HK-2 (cell line): ENCODE results near the gene LINGO3.
"Not testable (repeated sequence)": the region's sequence is repeated elsewhere in the genome, so short reads cannot be mapped to it uniquely, and the experiment has no call there.

Experiments
- DNase-seq: peaks from one replicate; pipeline ENCODE4 v3.0.0-alpha.2; 2018; ENCODE audit not compliant: unreplicated experiment

LINGO3 gene, protein sequence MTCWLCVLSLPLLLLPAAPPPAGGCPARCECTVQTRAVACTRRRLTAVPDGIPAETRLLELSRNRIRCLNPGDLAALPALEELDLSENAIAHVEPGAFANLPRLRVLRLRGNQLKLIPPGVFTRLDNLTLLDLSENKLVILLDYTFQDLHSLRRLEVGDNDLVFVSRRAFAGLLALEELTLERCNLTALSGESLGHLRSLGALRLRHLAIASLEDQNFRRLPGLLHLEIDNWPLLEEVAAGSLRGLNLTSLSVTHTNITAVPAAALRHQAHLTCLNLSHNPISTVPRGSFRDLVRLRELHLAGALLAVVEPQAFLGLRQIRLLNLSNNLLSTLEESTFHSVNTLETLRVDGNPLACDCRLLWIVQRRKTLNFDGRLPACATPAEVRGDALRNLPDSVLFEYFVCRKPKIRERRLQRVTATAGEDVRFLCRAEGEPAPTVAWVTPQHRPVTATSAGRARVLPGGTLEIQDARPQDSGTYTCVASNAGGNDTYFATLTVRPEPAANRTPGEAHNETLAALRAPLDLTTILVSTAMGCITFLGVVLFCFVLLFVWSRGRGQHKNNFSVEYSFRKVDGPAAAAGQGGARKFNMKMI

DNA sequence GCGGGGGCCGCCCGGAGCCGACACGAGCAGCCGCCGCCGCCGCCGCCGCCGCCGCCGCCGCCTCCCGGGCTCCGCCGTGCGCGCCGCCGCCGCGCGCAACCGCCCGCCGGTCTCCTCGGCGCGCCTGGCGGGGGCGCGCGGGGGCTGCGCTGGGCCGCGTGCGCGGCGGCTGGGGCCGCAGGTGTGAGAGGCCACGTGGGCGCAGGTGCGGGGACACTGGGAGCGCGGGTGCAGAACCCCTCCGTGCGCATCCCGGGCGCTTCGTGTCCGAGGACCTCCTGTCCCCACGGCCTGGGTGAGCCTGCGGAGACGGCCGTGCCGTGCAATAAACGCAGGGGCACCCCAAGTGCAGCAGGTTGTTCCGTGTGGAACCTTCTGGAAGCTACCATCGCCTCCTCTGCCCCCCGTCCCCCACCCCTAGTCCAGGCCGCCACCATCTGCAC lies at the start of gene LINGO3:
Gene LINGO3, minus strand, starts transcription at position 41 of the 443 bp plus-strand sequence. CDS start 16,378 bp downstream, outside the sequence.
- DNase-seq, result no peak

GRCh38 chr19:2356036-2356646 lies 48.2 kb upstream of the LINGO3 start:
- DNase-seq, result no peak

GRCh38 chr19:2355168-2356035 lies 47.4 kb upstream of the LINGO3 start:
- peak; percentile 47 for DNase-seq

GRCh38 chr19:2354670-2355069 lies 46.7 kb upstream of the LINGO3 start:
- no peak for DNase-seq

DNA sequence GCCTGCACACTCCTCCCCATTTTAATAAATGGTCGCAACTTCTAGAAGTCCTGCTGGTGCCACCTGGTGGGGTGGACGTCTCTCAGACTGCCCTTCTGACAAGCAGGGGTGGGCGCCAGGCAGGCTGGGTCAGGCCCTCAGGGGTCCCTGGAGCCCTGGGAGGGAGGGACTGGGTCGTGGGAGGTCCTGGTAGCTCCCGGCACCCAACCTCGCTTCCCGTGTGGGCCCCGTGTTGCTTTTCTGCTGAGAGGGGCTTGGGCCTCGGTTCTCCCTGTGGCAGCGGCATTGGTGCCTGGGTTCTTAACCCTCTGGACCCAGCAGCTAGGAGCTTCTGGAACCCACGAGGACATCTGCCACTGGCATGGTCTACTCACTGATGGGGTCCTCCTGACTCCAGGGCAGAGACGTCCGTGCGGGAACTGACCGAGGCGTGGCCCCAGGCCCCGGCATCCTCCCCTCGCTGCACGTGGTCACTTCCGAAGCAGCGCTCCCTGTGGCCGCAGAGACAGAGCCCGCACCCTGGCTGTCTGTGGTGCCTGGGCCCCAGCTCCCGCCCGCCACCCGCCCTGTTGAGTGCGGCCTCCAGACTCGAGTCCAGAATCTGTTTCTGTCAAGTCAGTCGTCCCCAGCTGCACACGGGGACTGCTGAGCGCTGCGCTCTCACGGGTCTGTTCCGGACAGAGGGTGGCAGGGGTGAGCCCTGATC lies 46.1 kb upstream of the LINGO3 start:
- DNase-seq, result no peak

- no peak for DNase-seq
Observed at GRCh38 chr19:2353159-2353886, 45.4 kb upstream of the LINGO3 start.

GRCh38 chr19:2352121-2352520 lies 44.2 kb upstream of the LINGO3 start:
- no peak for DNase-seq

GRCh38 chr19:2351591-2351990 lies 43.6 kb upstream of the LINGO3 start:
- no peak for DNase-seq

DNA sequence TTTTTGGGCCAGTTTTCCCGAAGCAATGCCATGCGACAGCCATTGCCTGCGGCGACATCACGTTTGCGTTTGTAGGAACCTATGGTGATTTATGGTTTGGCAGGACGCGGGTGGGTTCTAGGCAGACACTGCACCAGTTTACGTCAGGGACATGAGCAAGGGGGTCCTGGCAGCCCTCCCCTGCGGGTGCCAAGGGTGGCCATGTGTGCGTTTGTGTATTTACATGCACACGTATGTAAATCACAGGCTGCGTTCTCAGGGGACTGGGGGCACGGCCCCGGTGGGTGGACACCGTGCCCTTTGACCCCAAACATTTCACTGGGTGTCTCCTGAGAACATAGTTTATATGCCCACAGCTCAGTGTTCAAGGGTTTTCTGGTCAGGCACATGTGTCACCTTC lies 42.7 kb upstream of the LINGO3 start:
- DNase-seq, result no peak

DNA sequence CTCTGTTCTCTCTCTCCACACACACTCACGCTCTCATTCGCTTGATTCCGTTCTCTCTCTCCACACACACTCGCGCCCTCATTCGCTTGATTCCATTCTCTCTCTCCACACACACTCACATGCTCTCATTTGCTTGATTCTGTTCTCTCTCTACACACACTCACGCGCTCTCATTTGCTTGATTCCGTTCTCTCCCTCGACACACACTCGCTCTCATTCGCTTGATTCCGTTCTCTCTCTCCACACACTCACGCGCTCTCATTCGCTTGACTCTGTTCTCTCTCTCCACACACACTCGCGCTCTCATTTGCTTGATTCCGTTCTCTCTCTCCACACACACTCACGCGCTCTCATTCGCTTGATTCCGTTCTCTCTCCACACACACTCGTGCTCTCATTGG lies 41.9 kb upstream of the LINGO3 start:
- DNase-seq, result not testable (repeated sequence)

- DNase-seq, result no peak
Observed at GRCh38 chr19:2345794-2346663, 38.1 kb upstream of the LINGO3 start.

- no peak for DNase-seq
Observed at GRCh38 chr19:2345076-2345475, 37.1 kb upstream of the LINGO3 start.

- no peak for DNase-seq
Observed at GRCh38 chr19:2344381-2344870, 36.5 kb upstream of the LINGO3 start.

DNA sequence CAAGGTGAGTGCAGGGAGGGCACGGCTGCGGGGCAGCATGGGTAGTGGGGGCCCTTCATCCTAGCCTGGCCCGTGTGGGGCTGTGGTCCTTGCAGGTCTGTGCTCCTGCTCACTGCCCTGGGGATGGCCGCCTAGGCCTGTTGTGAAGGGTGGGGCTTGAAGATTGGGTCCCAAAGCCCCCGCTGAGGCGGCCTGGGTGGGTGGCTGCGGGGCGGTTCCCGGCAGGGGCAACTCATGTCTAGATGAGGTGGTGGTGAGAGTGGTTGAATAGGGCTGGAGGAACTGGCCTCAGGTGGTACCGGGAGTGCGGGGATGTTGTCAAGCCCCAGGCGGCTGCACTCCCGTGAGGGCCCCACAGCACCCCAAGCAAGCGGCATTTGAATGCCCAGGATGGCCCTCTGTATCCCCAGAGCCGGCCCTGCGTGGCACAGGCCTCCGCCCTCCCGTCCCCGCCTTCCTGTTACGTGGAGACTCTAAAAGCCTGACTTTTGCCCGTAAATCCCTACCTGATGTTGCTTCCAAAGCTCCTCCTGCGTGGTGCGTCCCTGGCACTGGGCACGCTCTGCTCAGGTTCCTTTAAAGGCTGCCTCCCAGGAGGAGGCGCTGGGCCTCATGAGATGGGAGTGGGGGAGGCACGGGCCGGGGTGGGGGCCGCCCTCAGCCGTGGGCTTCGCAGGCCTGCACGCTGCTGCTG lies 35.5 kb upstream of the LINGO3 start:
- no peak for DNase-seq

DNA sequence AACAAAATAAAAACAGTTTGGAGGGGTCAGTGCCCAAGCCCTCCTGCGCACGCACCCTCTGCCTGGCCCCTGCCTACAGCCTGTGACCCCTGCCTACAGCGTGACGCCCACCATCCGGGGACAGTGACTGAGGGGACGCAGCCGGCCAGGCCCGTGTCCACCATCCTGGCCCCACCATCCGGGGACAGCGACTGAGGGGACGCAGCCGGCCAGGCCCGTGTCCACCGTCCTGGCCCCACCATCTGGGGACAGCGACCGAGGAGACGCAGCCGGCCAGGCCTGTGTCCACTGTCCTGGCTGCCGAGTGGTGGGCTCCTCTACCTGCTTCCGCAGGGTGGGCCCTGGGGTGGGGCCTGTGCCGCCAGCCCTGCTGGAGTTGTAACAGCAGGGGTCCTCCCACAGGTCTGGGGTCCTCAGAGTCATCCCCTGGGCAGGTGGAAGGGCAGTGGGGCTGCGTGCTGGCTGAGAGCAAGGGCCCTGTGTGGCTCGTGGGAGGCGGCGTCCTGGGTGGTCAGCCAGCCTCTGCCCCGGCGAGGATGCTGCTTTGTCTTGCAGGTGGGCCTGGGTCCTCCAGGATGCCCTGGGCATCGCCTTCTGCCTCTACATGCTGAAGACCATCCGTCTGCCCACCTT lies 34.8 kb upstream of the LINGO3 start:
- no peak for DNase-seq

GRCh38 chr19:2341982-2342381 lies 34.0 kb upstream of the LINGO3 start:
- DNase-seq, result no peak

DNA sequence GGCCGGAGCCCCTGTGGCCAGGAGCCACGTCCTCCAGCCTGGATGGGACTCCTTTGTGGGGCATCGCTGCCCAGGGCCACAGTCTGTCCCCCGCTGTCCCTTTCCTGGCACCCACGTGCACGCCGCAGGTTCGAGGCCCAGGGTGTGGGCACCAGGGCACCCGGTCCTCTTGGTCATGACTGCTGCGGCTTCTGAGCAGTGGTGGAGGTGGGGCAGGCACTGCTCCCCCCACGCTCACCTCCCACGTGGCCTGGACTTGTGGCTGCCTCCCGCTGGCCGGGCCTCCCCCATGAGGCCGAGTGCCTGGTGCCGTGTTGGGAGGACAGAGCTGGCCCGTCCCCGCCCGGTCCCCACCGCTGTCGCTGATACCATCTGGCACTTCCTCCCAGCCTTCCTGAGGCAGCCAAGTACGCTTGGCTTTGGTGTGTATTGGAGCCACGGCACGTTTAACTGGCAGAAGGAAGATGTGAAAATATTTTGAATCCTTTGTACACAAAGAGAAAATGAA lies 33.3 kb upstream of the LINGO3 start:
- DNase-seq, result no peak
